ENCODE results near the gene MPP2.

Gene MPP2

GRCh38 chr17:43907425-43907981, at the start of gene MPP2 (continued):
- no peak for TF ChIP-seq ZNF830 (tag by site-specific recombination; IDR thresholded peaks at IDR 0.05; ENCODE audit: low read depth)
- 0 out of 2 replicates have a peak, but pooled peaks have one; percentile 9 for TF ChIP-seq INSM2 (tag by site-specific recombination; IDR thresholded peaks at IDR 0.05)
- peak; percentile 90 for TF ChIP-seq ZFHX2 (tag by site-specific recombination; conservative IDR thresholded peaks at IDR 0.05)
- TF ChIP-seq SP3 (tag by site-specific recombination; IDR thresholded peaks at IDR 0.05): peak; percentile 8; the same call in 1 of the 2 replicates
- peak; percentile 67 for TF ChIP-seq SP2 (tag by site-specific recombination; IDR thresholded peaks at IDR 0.05)
- TF ChIP-seq ZNF423 (tag by site-specific recombination; IDR thresholded peaks at IDR 0.05): peak; percentile 88
- TF ChIP-seq ZNF433 (tag by site-specific recombination; IDR thresholded peaks at IDR 0.05; ENCODE audit: low read depth): no peak
- no peak for TF ChIP-seq HOXD13 (CRISPR knock-in tag; IDR thresholded peaks at IDR 0.05; ENCODE audit: borderline replicate concordance)
- no peak for TF ChIP-seq ZNF26 (tag by site-specific recombination; IDR thresholded peaks at IDR 0.05)
- peak; percentile 33; the same call in 1 of the 2 replicates for TF ChIP-seq WT1 (tag by site-specific recombination; IDR thresholded peaks at IDR 0.05)
- TF ChIP-seq ZBTB8A (tag by site-specific recombination; IDR thresholded peaks at IDR 0.05): peak; percentile 95
- TF ChIP-seq ZBTB20 (tag by site-specific recombination; IDR thresholded peaks at IDR 0.05): peak; percentile 11; the same call in 1 of the 2 replicates
- peak; percentile 87 for TF ChIP-seq EGR2 (tag by site-specific recombination; IDR thresholded peaks at IDR 0.05; ENCODE audit: low read depth)
- TF ChIP-seq, protein P1, sequence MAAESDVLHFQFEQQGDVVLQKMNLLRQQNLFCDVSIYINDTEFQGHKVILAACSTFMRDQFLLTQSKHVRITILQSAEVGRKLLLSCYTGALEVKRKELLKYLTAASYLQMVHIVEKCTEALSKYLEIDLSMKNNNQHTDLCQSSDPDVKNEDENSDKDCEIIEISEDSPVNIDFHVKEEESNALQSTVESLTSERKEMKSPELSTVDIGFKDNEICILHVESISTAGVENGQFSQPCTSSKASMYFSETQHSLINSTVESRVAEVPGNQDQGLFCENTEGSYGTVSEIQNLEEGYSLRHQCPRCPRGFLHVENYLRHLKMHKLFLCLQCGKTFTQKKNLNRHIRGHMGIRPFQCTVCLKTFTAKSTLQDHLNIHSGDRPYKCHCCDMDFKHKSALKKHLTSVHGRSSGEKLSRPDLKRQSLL (tag by site-specific recombination; IDR thresholded peaks at IDR 0.05): peak; percentile 97
- TF ChIP-seq ZNF561 (tag by site-specific recombination; IDR thresholded peaks at IDR 0.05; ENCODE audit: borderline replicate concordance): no peak; the same call in 1 of the 2 replicates
- peak; percentile 19; the same call in 1 of the 2 replicates for TF ChIP-seq MYNN (tag by site-specific recombination; IDR thresholded peaks at IDR 0.05; ENCODE audit: borderline replicate concordance)
- TF ChIP-seq, protein P2, sequence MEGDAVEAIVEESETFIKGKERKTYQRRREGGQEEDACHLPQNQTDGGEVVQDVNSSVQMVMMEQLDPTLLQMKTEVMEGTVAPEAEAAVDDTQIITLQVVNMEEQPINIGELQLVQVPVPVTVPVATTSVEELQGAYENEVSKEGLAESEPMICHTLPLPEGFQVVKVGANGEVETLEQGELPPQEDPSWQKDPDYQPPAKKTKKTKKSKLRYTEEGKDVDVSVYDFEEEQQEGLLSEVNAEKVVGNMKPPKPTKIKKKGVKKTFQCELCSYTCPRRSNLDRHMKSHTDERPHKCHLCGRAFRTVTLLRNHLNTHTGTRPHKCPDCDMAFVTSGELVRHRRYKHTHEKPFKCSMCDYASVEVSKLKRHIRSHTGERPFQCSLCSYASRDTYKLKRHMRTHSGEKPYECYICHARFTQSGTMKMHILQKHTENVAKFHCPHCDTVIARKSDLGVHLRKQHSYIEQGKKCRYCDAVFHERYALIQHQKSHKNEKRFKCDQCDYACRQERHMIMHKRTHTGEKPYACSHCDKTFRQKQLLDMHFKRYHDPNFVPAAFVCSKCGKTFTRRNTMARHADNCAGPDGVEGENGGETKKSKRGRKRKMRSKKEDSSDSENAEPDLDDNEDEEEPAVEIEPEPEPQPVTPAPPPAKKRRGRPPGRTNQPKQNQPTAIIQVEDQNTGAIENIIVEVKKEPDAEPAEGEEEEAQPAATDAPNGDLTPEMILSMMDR (tag by site-specific recombination; IDR thresholded peaks at IDR 0.05): 0 out of 2 replicates have a peak, but pooled peaks have one; percentile 62

DNA sequence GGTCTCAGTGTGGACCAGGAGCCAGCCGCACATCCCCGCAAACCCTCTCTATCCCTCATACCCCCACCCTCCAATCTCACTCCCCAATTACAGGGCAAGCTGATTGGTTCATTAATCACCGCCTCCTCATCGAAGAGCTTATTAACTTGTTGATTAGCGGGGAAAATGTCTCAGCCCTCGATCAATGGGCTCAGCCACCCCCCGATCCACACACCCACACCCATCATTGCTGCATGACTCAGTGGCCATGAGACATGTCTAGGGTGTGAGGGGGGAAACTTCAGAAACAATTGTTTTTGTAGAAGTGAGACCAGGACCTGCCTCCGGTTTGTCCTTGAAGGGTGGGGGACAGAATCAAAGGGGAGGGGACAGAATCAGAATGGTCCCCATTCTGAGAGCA, 48.9 kb upstream of the MPP2 start:
- CTCF ChIA-PET: interaction anchor here (0.6 to 6.9 kb wide), 3 partner anchors 12 to 758 kb away, joined by 3 to 56 read pairs (median 3); no protein-coding TSS in a partner anchor
- H3K9me3 ChIP-seq (ENCODE audit: control insufficient read depth, insufficient read depth, low read depth, low read length): no peaks in the 10 kb centered on the region
- no peak overlapping the region for H3K4me3 ChIP-seq (ENCODE audit: low read depth, low read length)
- no peak overlapping the region for H3K27ac ChIP-seq (ENCODE audit: extremely low read depth, low read depth, low read length)
- POLR2A ChIA-PET: interaction anchor here (0.7 kb wide), 1 partner anchor 291 kb away, joined by 4 read pairs; no protein-coding TSS in a partner anchor
- peaks cover 7% of the 10 kb centered on the region for H3K4me1 ChIP-seq (ENCODE audit: control insufficient read depth, insufficient read depth, low read length)
- no peaks in the 10 kb centered on the region for H3K36me3 ChIP-seq (ENCODE audit: control insufficient read depth in 2 of 2, insufficient read depth in 1 of 2, low read length in 2 of 2)
- TF ChIP-seq ZFHX2 (tag by site-specific recombination; conservative IDR thresholded peaks at IDR 0.05) (peak; percentile 39; the same call in 1 of the 2 replicates), ZNF548 (tag by site-specific recombination; IDR thresholded peaks at IDR 0.05) (no peak), ZNF175 (tag by site-specific recombination; IDR thresholded peaks at IDR 0.05) (no peak), ZBTB20 (tag by site-specific recombination; IDR thresholded peaks at IDR 0.05) (no peak), ZEB2 (tag by site-specific recombination; IDR thresholded peaks at IDR 0.05) (no peak)
- TF ChIP-seq, protein P3, sequence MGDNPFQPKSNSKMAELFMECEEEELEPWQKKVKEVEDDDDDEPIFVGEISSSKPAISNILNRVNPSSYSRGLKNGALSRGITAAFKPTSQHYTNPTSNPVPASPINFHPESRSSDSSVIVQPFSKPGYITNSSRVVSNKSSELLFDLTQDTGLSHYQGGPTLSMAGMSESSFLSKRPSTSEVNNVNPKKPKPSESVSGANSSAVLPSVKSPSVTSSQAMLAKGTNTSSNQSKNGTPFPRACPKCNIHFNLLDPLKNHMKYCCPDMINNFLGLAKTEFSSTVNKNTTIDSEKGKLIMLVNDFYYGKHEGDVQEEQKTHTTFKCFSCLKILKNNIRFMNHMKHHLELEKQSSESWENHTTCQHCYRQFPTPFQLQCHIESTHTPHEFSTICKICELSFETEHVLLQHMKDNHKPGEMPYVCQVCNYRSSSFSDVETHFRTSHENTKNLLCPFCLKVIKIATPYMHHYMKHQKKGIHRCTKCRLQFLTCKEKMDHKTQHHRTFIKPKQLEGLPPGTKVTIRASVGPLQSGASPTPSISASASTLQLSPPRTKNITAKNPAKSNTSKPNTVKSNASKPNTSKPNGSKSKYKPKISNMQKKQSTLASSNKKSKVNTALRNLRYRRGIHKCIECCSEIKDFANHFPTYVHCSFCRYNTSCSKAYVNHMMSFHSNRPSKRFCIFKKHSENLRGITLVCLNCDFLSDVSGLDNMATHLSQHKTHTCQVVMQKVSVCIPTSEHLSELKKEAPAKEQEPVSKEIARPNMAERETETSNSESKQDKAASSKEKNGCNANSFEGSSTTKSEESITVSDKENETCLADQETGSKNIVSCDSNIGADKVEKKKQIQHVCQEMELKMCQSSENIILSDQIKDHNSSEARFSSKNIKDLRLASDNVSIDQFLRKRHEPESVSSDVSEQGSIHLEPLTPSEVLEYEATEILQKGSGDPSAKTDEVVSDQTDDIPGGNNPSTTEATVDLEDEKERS (tag by site-specific recombination; IDR thresholded peaks at IDR 0.05): no peak
